Epithelial cell of proximal tubule (primary cell): ENCODE data around the gene CACNA1C. TPM values are rescaled to one million over a fixed set of nuclear protein-coding genes. Genes with fewer than 3 reads are reported as not detected.

Experiments used
- DNase-seq: peaks from one replicate; pipeline ENCODE4 v3.0.0-alpha.2; 2011; ENCODE audit warnings: low read depth
- H3K4me3 ChIP-seq: 2 replicates; pipeline ENCODE4 v1.5.1; 2011; ENCODE audit warnings: low read depth, mild to moderate bottlenecking, low read length
- total RNA-seq: library from RNA; depleted of rRNA; stranded (reverse); fragments of >200 nt; gene quantifications from 2 replicates; pipeline ENCODE4 v1.2.3, GENCODE V29; 2015
- TF ChIP-seq, protein P1 (sequence below): conservative IDR thresholded peaks from 2 replicates; pipeline ENCODE4 v1.5.1; 2012; ENCODE audit warnings: low read depth, mild to moderate bottlenecking, low read length

The CACNA1C gene
- total RNA-seq, 1 donor from 2014 or later = not detected

DNA sequence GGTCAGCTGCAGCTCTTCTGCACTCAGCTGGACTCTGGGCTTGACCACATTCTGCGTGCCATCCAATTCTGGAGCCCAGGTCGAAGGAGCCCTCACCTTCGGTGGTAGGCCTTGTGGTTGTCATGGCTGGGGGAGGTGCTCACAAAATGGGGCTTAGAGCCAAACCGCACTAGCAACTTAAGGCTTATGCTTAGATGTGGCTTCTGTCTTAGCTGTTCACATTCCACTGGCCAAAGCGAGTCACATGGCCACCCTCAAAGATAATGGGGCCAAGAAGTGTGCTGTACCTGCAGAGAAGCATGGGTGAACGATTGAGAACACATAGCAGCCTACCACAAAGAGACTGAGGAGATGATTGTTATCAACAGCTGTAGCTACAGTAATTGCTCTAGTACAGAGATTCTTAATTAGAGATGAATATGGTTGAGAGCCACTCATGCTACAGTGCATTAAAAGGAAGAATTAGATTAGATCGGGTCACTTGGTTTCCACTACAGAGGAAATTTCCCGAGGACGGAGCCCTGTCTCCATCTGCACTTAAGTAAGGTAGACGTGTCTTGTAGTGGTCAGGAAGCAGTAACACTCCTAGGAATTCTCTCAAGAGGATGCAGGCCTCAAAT lies 407.4 kb downstream of the CACNA1C start:
- TF ChIP-seq, protein P1, sequence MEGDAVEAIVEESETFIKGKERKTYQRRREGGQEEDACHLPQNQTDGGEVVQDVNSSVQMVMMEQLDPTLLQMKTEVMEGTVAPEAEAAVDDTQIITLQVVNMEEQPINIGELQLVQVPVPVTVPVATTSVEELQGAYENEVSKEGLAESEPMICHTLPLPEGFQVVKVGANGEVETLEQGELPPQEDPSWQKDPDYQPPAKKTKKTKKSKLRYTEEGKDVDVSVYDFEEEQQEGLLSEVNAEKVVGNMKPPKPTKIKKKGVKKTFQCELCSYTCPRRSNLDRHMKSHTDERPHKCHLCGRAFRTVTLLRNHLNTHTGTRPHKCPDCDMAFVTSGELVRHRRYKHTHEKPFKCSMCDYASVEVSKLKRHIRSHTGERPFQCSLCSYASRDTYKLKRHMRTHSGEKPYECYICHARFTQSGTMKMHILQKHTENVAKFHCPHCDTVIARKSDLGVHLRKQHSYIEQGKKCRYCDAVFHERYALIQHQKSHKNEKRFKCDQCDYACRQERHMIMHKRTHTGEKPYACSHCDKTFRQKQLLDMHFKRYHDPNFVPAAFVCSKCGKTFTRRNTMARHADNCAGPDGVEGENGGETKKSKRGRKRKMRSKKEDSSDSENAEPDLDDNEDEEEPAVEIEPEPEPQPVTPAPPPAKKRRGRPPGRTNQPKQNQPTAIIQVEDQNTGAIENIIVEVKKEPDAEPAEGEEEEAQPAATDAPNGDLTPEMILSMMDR = no peak
- no peak for DNase-seq
- no peak overlapping the region for H3K4me3 ChIP-seq

- TF ChIP-seq, protein P1 = no peak
- no peak overlapping the region for H3K4me3 ChIP-seq
- no peak for DNase-seq
These were observed 408.3 kb downstream of the CACNA1C start for GRCh38 chr12:2461046-2461445.

DNA sequence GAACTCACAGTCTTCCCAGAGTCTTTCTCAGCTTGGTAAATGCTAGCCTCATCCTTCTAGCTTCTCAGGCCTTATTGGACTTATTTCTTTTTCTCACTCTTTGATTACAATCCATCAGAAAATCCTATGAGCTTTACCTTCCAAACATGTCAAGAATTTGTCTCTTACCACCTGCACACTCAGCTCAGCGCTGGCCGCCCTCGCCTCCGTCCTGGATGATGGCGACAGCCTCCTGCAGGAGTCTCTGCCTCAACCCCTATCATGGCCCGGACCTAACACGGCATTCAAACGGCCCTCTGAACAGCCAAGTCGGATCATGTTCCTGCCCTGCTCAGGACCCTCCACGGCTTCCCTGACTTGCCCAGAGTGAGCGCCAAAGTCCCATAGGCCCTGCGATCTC lies 408.9 kb downstream of the CACNA1C start:
- no peak overlapping the region for H3K4me3 ChIP-seq
- DNase-seq = no peak

DNA sequence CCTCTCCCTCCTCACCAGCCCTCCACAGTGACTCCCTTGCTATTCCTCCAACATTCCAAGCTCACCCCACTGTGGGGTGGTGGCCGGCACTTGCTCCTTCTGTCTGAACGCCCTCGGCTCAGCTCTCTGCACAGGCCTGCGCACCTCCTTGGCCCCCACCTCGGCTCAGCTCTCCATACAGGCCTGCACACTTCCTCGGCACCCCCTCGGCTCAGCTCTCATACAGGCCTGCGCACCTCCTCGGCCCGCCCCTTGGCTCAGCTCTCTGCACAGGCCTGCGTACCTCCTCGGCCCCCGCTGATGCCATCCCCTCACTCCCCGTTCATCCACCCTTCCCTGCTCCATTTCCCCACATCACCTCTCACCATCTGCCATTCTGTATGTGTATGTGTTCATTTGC lies 409.3 kb downstream of the CACNA1C start:
- no peak for DNase-seq
- no peak overlapping the region for H3K4me3 ChIP-seq
- TF ChIP-seq, protein P1 = no peak

More for the DNA sequence above, 408.9 kb downstream of the CACNA1C start:
- TF ChIP-seq, protein P1 = no peak

GRCh38 chr12:2463719-2464118 lies 410.9 kb downstream of the CACNA1C start:
- DNase-seq = no peak
- TF ChIP-seq, protein P1 = no peak
- H3K4me3 ChIP-seq = no peak overlapping the region

GRCh38 chr12:2465681-2466080 lies 412.9 kb downstream of the CACNA1C start:
- no peak for DNase-seq
- TF ChIP-seq, protein P1 = no peak
- H3K4me3 ChIP-seq = no peak overlapping the region

GRCh38 chr12:2466211-2466610 lies 413.4 kb downstream of the CACNA1C start:
- DNase-seq = no peak
- TF ChIP-seq, protein P1 = no peak
- no peak overlapping the region for H3K4me3 ChIP-seq
